Measurements from ENCODE around the gene ZBTB46. TPM values are rescaled to one million over a fixed set of nuclear protein-coding genes. Genes with fewer than 3 reads are reported as not detected.

The ZBTB46 gene
- total RNA-seq, 1 experiment from 2014 or later, result 2.5 TPM

DNA sequence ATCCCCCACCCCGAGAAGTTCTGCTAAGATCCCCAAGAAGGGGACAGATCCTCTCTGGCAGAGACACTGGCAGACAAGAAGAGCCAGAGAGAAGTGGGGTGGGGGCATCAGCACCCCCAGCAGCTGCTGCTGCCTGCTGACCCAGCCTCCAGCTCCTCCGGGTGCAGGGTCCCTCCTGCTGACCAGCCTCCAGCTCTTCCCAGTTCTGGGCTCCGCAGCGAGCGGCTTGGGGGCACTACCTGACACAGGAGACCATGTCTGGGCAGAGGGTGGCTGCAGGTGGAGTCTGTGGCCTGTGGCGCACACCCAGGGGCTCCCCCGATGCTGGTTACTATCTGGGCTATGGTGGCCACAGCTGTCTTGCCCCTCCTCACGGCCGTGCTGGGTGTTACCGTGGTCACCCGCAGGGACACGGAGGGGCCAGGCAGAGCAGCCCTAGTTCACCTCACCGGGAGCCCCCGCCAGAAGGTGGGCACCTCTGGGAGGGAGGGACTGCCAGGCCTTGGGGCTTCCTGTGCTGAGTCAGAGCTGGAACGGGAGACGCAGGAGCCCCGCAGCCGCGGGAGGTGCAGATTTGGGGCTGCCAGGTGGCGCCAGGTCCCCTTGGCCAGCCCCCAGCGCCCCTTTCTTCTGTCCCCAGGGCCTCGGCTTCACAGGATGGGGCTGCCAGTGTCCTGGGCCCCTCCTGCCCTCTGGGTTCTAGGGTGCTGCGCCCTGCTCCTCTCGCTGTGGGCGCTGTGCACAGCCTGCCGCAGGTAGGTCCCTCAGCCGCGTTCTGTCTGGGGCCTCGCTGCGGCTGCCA is 94.0 kb downstream of the ZBTB46 start:
- Mint-ChIP-seq H3K27ac (ENCODE audit: unreplicated experiment) (no peak overlapping the region), H3K4me1 (ENCODE audit: low read depth, unreplicated experiment) (no peaks in the 10 kb centered on the region), H3K27me3 (ENCODE audit: unreplicated experiment) (no peaks in the 10 kb centered on the region), H3K4me3 (ENCODE audit: low read depth, unreplicated experiment) (no peak overlapping the region), H3K9me3 (ENCODE audit: low read depth, unreplicated experiment) (no peaks in the 10 kb centered on the region), H3K36me3 (ENCODE audit: insufficient read depth, unreplicated experiment) (peaks cover 65% of the 10 kb centered on the region)
- no peak for TF ChIP-seq CTCF (IDR thresholded peaks at IDR 0.05; ENCODE audit: unreplicated experiment)
- intact Hi-C loops (cut with micrococcal nuclease; ENCODE audit: unreplicated experiment), result no loop called here
- no peak for DNase-seq
- CTCF ChIA-PET, result interaction anchor here (1.7 kb wide), 1 partner anchor 9 kb away, joined by 8 read pairs; no protein-coding TSS in a partner anchor
- BruUV-seq (replicated peaks), result no TSS peak

DNA sequence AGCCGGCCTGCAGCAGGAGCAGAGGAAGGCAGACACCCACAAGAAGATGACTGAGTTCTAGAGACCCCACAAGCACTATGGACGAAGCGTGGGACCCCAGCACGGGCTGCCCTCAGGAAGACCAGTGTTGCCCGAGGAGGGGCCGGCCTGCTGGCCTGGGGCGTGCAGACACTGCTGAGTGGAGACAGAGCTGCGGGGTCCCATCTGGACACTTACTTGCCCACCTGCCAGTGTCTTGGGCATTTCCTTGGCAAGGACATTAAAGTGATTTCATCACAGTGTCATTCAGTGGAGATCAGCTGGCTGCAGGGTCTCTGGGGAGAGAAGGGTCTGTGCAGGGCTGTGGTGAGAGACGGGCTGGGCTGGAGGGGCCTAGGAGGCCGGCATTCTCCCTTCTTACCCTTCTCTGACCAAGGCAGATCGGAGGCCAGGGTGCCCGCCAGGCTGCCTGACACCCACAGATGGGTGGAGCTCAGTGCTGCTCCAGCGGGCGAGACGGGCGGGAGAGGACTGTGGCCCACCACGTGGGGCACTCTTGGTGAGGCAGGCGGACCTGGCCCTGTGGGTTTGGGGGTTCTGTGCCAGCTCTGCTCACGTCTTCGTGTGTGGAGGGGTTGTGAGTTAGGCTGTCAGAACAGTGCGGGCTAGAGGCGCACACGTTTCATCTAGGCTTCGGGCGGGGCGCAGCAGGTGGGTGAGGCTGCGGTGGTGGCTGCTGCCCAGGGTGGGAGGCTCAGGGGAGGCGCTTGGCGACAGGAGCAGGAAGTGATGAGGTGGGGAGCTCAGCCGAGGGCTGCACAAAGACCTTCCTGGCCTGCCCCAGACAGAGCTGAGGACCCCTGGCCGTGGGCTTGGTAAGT is 95.0 kb downstream of the ZBTB46 start, which contains the start of gene LIME1:
TSS of gene LIME1 (plus strand) at position 806 of the 860 bp plus-strand sequence. CDS start 886 bp downstream, outside the sequence.
- DNase-seq, result no peak
- H3K9me3 Mint-ChIP-seq (ENCODE audit: low read depth, unreplicated experiment), result no peaks in the 10 kb centered on the region
- no peak for TF ChIP-seq CTCF (IDR thresholded peaks at IDR 0.05; ENCODE audit: unreplicated experiment)
- BruUV-seq (replicated peaks), result no TSS peak
- peaks cover 55% of the 10 kb centered on the region for H3K36me3 Mint-ChIP-seq (ENCODE audit: insufficient read depth, unreplicated experiment)
- intact Hi-C loops (cut with micrococcal nuclease; ENCODE audit: unreplicated experiment), result no loop called here
- CTCF ChIA-PET, result interaction anchor here (1.7 kb wide), 1 partner anchor 8 kb away, joined by 8 read pairs; no protein-coding TSS in a partner anchor
- no peak within 1 kb of the TSS for H3K4me3 Mint-ChIP-seq (ENCODE audit: low read depth, unreplicated experiment)
- H3K4me1 Mint-ChIP-seq (ENCODE audit: low read depth, unreplicated experiment), result no peaks in the 10 kb centered on the region
- peak within 1 kb of the TSS; percentile 64 for H3K27ac Mint-ChIP-seq (ENCODE audit: unreplicated experiment)
- H3K27me3 Mint-ChIP-seq (ENCODE audit: unreplicated experiment), result no peaks in the 10 kb centered on the region

DNA sequence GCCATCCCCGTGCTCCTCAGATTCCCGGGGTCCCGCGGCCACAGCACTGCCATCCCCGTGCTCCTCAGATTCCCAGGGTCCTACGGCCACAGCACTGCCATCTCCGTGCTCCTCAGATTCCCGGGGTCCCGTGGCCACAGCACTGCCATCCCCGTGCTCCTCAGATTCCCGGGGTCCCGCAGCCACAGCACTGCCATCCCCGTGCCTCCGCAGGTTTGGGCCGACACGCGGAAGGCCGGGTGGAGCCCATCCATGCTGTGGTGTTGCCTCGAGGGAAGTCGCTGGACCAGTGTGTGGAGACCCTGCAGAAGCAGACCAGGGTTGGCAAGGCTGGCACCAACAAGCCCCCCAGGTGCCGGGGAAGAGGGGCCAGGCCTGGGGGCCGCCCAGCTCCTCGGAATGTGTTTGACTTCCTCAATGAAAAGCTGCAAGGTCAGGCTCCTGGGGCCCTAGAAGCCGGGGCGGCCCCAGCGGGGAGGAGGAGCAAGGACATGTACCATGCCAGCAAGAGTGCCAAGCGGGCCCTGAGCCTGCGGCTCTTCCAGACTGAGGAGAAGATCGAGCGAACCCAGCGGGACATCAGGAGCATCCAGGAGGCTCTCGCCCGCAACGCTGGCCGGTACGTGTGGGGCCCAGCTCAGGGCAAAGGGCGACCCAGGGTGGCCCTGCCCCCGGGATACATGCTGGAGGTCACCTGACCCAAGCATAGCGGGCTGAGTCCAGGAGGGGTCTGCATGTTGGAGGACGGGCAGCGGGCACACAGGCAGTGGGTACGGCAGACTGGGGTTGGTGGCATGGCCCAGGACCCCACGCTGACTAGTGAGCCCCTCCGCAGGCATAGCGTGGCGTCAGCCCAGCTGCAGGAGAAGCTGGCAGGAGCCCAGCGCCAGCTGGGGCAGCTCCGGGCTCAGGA is 95.9 kb downstream of the ZBTB46 start:
- DNase-seq, result no peak
- peaks cover 46% of the 10 kb centered on the region for H3K36me3 Mint-ChIP-seq (ENCODE audit: insufficient read depth, unreplicated experiment)
- H3K4me3 Mint-ChIP-seq (ENCODE audit: low read depth, unreplicated experiment), result no peak overlapping the region
- TSS peak; percentile 47 for BruUV-seq (replicated peaks)
- no peaks in the 10 kb centered on the region for H3K4me1 Mint-ChIP-seq (ENCODE audit: low read depth, unreplicated experiment)
- CTCF ChIA-PET, result no interaction called here
- no peaks in the 10 kb centered on the region for H3K27me3 Mint-ChIP-seq (ENCODE audit: unreplicated experiment)
- peak overlapping the region; percentile 19 for H3K27ac Mint-ChIP-seq (ENCODE audit: unreplicated experiment)
- H3K9me3 Mint-ChIP-seq (ENCODE audit: low read depth, unreplicated experiment), result no peaks in the 10 kb centered on the region
- intact Hi-C loops (cut with micrococcal nuclease; ENCODE audit: unreplicated experiment), result no loop called here
- TF ChIP-seq CTCF (IDR thresholded peaks at IDR 0.05; ENCODE audit: unreplicated experiment), result no peak

All from Calu3 (cell line).